Epidermal melanocyte (primary cell): ENCODE measurements around the gene CREM.

Experiments
- DNase-seq: peaks from one replicate; pipeline ENCODE4 v3.0.0; 2011; ENCODE audit warnings: low spot score; ENCODE audit not compliant: insufficient read length

Gene CREM

GRCh38 chr10:35135861-35136260, 9.2 kb downstream of the CREM start:
- DNase-seq: no peak

GRCh38 chr10:35136263-35136815, 9.7 kb downstream of the CREM start:
- DNase-seq: no peak

- DNase-seq: no peak
These were observed 13.5 kb downstream of the CREM start for GRCh38 chr10:35140126-35140525.

- DNase-seq: no peak
These were observed 14.1 kb downstream of the CREM start for GRCh38 chr10:35140727-35141126.

- no peak for DNase-seq
These were observed 23.7 kb downstream of the CREM start for GRCh38 chr10:35150308-35150707.

- DNase-seq: no peak
These were observed 26.3 kb downstream of the CREM start for GRCh38 chr10:35152992-35153391.

GRCh38 chr10:35153716-35154115, 27.1 kb downstream of the CREM start:
- no peak for DNase-seq

- no peak for DNase-seq
These were observed 34.1 kb downstream of the CREM start for GRCh38 chr10:35160743-35161142.

- no peak for DNase-seq
These were observed 35.3 kb downstream of the CREM start for GRCh38 chr10:35161906-35162305.

GRCh38 chr10:35165136-35165535, 38.5 kb downstream of the CREM start:
- no peak for DNase-seq

- no peak for DNase-seq
These were observed 39.2 kb downstream of the CREM start for GRCh38 chr10:35165811-35166210.

- DNase-seq: no peak
These were observed 40.0 kb downstream of the CREM start for GRCh38 chr10:35166607-35167006.

GRCh38 chr10:35167342-35167741, 40.7 kb downstream of the CREM start:
- DNase-seq: no peak

- no peak for DNase-seq
These were observed 45.5 kb downstream of the CREM start for GRCh38 chr10:35172146-35172545.

- no peak for DNase-seq
These were observed 45.9 kb downstream of the CREM start for GRCh38 chr10:35172574-35172973.

- DNase-seq: no peak
These were observed 51.7 kb downstream of the CREM start for GRCh38 chr10:35178331-35178730.

- no peak for DNase-seq
These were observed 56.2 kb downstream of the CREM start for GRCh38 chr10:35182631-35183510.

- no peak for DNase-seq
These were observed 58.0 kb downstream of the CREM start for GRCh38 chr10:35184527-35185171.

GRCh38 chr10:35185260-35186034, 58.8 kb downstream of the CREM start:
- no peak for DNase-seq

- no peak for DNase-seq
These were observed 62.3 kb downstream of the CREM start for GRCh38 chr10:35188954-35189353.

- no peak for DNase-seq
These were observed 64.9 kb downstream of the CREM start for GRCh38 chr10:35191523-35191922.
